Natural killer cell (primary cell): Measurements from ENCODE around the gene COX10. TPM values are rescaled to one million over a fixed set of nuclear protein-coding genes. Genes with fewer than 3 reads are reported as not detected.

Experiments
- ATAC-seq, 3 donors: fragments of 150-1000 bp in 2 of 3; fragments of 200-7000 bp in 1 of 3; cut with Tn5 transposase; 1 replicate in 1 of 3; 2 replicates in 2 of 3; pipeline ENCODE4 v1.10.0; 2021; ENCODE audit warnings: mild to moderate bottlenecking in 2 of 3, moderate library complexity in 2 of 3
- DNase-seq, 2 donors: peaks; one replicate each; pipeline versions ENCODE4 v3.0.0 to v3.0.0-alpha.2; 2013 to 2021; ENCODE audit warnings: mixed read lengths in 1 of 2
- H3K27ac ChIP-seq: one replicate; pipeline ENCODE4 v1.5.1; 2013; ENCODE audit warnings: mild to moderate bottlenecking, low read length
- H3K27me3 ChIP-seq: one replicate; pipeline ENCODE4 v1.6.1; 2013; ENCODE audit warnings: low read length; ENCODE audit not compliant: control insufficient read depth, insufficient read depth
- H3K36me3 ChIP-seq: one replicate; pipeline ENCODE4 v1.6.1; 2013; ENCODE audit warnings: low read length; ENCODE audit not compliant: control insufficient read depth, insufficient read depth
- H3K4me1 ChIP-seq: one replicate; pipeline ENCODE4 v1.6.1; 2013; ENCODE audit warnings: low read length; ENCODE audit not compliant: control insufficient read depth, insufficient read depth
- H3K4me3 ChIP-seq: one replicate; pipeline ENCODE4 v1.5.1; 2013; ENCODE audit warnings: low read length
- H3K9me3 ChIP-seq: one replicate; pipeline ENCODE4 v1.6.1; 2013; ENCODE audit warnings: low read length; ENCODE audit not compliant: control insufficient read depth, insufficient read depth
- H3K27ac Mint-ChIP-seq, 2 donors: one replicate each; pipeline ENCODE4 v1.8.0; 2022; ENCODE audit warnings: mild to moderate bottlenecking in 2 of 2, mixed read lengths in 2 of 2, moderate library complexity in 1 of 2
- H3K27me3 Mint-ChIP-seq, 2 donors: one replicate each; pipeline ENCODE4 v1.8.0; 2022; ENCODE audit warnings: low read depth in 2 of 2, mixed read lengths in 2 of 2
- H3K36me3 Mint-ChIP-seq: one replicate; pipeline ENCODE4 v1.8.0; 2022; ENCODE audit warnings: mixed read lengths
- H3K4me1 Mint-ChIP-seq, 2 donors: one replicate each; pipeline ENCODE4 v1.8.0; 2022; ENCODE audit warnings: mixed read lengths in 2 of 2
- H3K4me3 Mint-ChIP-seq: one replicate; pipeline ENCODE4 v1.8.0; 2022; ENCODE audit warnings: mild to moderate bottlenecking, moderate library complexity, mixed read lengths
- H3K9me3 Mint-ChIP-seq, 2 donors: one replicate each; pipeline ENCODE4 v1.8.0; 2022; ENCODE audit warnings: mixed read lengths in 2 of 2
- CTCF ChIP-seq: fragments of 200-600 bp; IDR thresholded peaks from one replicate; pipeline ENCODE4 v1.8.0; 2022; ENCODE audit warnings: antibody characterized with exemption
- WGBS: methylation state at CpG from one replicate; pipeline ENCODE4 v1.1.7; 2013; ENCODE audit warnings: missing lambda C conversion rate; ENCODE audit not compliant: insufficient coverage; 5-methylcytosine and 5-hydroxymethylcytosine counted together
- intact Hi-C: fragments of 100-400 bp; cut with micrococcal nuclease; formaldehyde crosslinking; loops from one replicate; pipeline ENCODE4 v1.14.2; 2022
- total RNA-seq, 4 donors: library from RNA; stranded (reverse); fragments of 120-200 nt in 1 of 4; gene quantifications; one replicate each; pipeline versions ENCODE4 v1.2.3 to v1.2.4, GENCODE V29; 2013 to 2022

Gene COX10
- total RNA-seq, 3 donors from 2014 or later (not counting 1 experiment from before 2014, with no cell fraction given): 12.5 to 17.0 (median 13.5) TPM

- H3K9me3 ChIP-seq: no peaks in the 10 kb centered on the region
- no peaks in the 10 kb centered on the region for H3K27me3 ChIP-seq
- peaks cover 5 to 9% of the 10 kb centered on the region in 2 donors for H3K27me3 Mint-ChIP-seq
- H3K27ac Mint-ChIP-seq: no peak overlapping the region
- whole genome bisulfite sequencing: 97% methylated on average over 4 of the region's 4 CpGs
- no peak overlapping the region for H3K4me3 Mint-ChIP-seq
- no peak for ATAC-seq
- H3K36me3 ChIP-seq: no peaks in the 10 kb centered on the region
- DNase-seq: no peak
- no peak overlapping the region for H3K4me3 ChIP-seq
- no peaks in the 10 kb centered on the region for H3K36me3 Mint-ChIP-seq
- TF ChIP-seq CTCF: no peak
- H3K4me1 Mint-ChIP-seq: peaks cover 0 to 7% of the 10 kb centered on the region in 2 donors
- H3K27ac ChIP-seq: no peak overlapping the region
- H3K4me1 ChIP-seq: no peaks in the 10 kb centered on the region
- intact Hi-C loops: no loop called here
- no peaks in the 10 kb centered on the region for H3K9me3 Mint-ChIP-seq
Observed at GRCh38 chr17:14222611-14223010, 153.3 kb downstream of the COX10 start.

DNA sequence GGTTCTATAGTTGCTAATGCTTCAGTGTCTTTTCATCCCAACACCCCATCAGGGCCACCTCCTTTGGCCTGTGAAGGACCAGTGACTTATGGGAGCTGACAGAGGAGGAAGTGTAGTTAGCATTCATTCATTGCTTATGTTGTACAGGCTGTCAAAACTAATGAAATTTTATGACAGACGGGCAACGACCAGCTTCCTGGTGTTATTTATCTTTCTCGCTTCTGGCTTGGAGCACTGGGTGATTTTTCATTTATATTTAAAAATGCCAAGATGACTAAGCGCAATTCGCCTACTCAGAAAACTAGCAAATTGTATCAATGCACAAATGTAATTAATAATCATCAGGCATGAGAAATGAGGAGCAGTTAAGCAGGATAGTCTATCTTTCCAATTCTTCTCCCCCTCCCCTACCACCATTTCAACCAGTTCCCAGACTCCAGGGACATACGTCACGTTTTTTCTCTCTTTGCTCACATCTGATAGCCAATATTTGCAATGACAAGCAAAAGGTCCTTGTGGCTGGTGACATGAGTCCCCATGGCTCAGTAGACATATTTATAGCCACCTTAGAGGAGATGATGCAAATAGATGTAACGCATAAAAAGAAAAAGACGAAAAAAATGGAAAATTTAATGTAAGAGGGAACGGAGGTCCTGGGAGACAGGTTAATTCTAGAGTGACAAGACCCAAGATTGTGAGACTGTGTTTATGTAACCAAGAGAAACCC lies 156.1 kb downstream of the COX10 start:
- WGBS: 62% methylated on average over 10 of the region's 10 CpGs
- Mint-ChIP-seq H3K9me3 (no peaks in the 10 kb centered on the region), H3K4me3 (no peak overlapping the region), H3K27ac (no peak overlapping the region), H3K27me3 (peaks cover 5 to 9% of the 10 kb centered on the region in 2 donors), H3K4me1 (peaks cover 0 to 14% of the 10 kb centered on the region in 2 donors), H3K36me3 (no peaks in the 10 kb centered on the region)
- no peak for TF ChIP-seq CTCF
- DNase-seq (no peak), ATAC-seq (no peak)
- H3K4me3 ChIP-seq: no peak overlapping the region
- H3K9me3 ChIP-seq: no peaks in the 10 kb centered on the region
- H3K27me3 ChIP-seq: no peaks in the 10 kb centered on the region
- H3K4me1 ChIP-seq: no peaks in the 10 kb centered on the region
- H3K27ac ChIP-seq: no peak overlapping the region
- intact Hi-C loops: no loop called here
- no peaks in the 10 kb centered on the region for H3K36me3 ChIP-seq

DNA sequence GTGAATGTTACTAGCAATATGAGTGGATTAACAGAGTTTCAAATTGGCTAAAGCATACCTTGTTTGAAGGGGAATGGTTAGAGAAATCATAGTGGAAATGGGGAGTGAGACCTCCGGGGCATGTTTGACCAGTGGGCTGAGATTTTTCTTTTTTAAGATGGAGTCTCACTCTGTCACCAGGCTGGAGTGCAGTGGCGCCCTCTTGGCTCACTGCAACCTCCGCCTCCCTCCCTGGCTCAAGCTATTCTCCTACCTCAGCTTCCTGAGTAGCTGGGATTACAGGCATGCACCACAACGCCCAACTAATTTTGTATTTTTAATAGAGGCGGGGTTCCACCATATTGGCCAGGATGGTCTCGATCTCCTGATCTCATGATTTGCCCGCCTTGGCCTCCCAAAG lies 157.7 kb downstream of the COX10 start:
- 95% methylated on average over 7 of the region's 7 CpGs for WGBS
- H3K27ac Mint-ChIP-seq: no peak overlapping the region

More for the DNA sequence above, 157.7 kb downstream of the COX10 start:
- ATAC-seq (no peak), DNase-seq (no peak)
- Mint-ChIP-seq H3K9me3 (no peaks in the 10 kb centered on the region), H3K4me1 (peaks cover 0 to 14% of the 10 kb centered on the region in 2 donors), H3K4me3 (no peak overlapping the region), H3K27me3 (peaks cover 5 to 9% of the 10 kb centered on the region in 2 donors), H3K36me3 (no peaks in the 10 kb centered on the region)
- Histone ChIP-seq H3K4me3 (no peak overlapping the region), H3K4me1 (no peaks in the 10 kb centered on the region), H3K9me3 (no peaks in the 10 kb centered on the region), H3K36me3 (no peaks in the 10 kb centered on the region), H3K27ac (no peak overlapping the region), H3K27me3 (no peaks in the 10 kb centered on the region)
- no peak for TF ChIP-seq CTCF
- intact Hi-C loops: no loop called here
